Measurements from ENCODE around the gene MAP3K14.

GRCh38 chr17:45332505-45332904 lies 15.7 kb upstream of the MAP3K14 start:
- TF ChIP-seq POLR2AphosphoS5 (IDR thresholded peaks at IDR 0.05) = no peak
- no peak for TF ChIP-seq CTCF (IDR thresholded peaks at IDR 0.05)

All from prostate gland (tissue), 2 donors.